Activated CD4-positive, CD25-positive, alpha-beta regulatory T cell treated with anti-CD3 and anti-CD28 coated beads, Interleukin-2, amount 50 U/mL, for 24 hours (primary cell): ENCODE results near the gene PDPR.
"Not testable (repeated sequence)": the region's sequence is repeated elsewhere in the genome, so short reads cannot be mapped to it uniquely, and the experiment has no call there.

Source experiments
- ATAC-seq, 2 donors: fragments of 150-1000 bp; cut with Tn5 transposase; one replicate each; pipeline ENCODE4 v1.10.0; 2021; ENCODE audit warnings: mild to moderate bottlenecking in 1 of 2, moderate library complexity in 1 of 2

Gene PDPR

GRCh38 chr16:70163596-70163995 lies 49.5 kb downstream of the PDPR start:
- no peak for ATAC-seq

GRCh38 chr16:70166688-70167087 lies 52.6 kb downstream of the PDPR start:
- not testable (repeated sequence) for ATAC-seq

- not testable (repeated sequence) for ATAC-seq
These were observed 59.2 kb downstream of the PDPR start, which contains the start of gene CLEC18C for GRCh38 chr16:70173212-70173837. Gene CLEC18C (plus strand): TSS chr16:70173787. CDS start chr16:70174279, 492 bp downstream.

GRCh38 chr16:70173916-70174315 lies 59.8 kb downstream of the PDPR start:
- ATAC-seq = not testable (repeated sequence)

- ATAC-seq = not testable (repeated sequence)
These were observed 60.3 kb downstream of the PDPR start for GRCh38 chr16:70174387-70174932.

GRCh38 chr16:70187858-70188607 lies 73.9 kb downstream of the PDPR start:
- not testable (repeated sequence) for ATAC-seq

GRCh38 chr16:70188608-70188915 lies 74.4 kb downstream of the PDPR start:
- not testable (repeated sequence) for ATAC-seq

- ATAC-seq = peak in 1 of 2 donors; percentile 65
These were observed 76.4 kb downstream of the PDPR start for GRCh38 chr16:70190574-70190973.

GRCh38 chr16:70196683-70197300 lies 82.7 kb downstream of the PDPR start:
- not testable (repeated sequence) for ATAC-seq

GRCh38 chr16:70197611-70198010 lies 83.5 kb downstream of the PDPR start:
- ATAC-seq = not testable (repeated sequence)

GRCh38 chr16:70198230-70198629 lies 84.1 kb downstream of the PDPR start:
- ATAC-seq = not testable (repeated sequence)

- ATAC-seq = not testable (repeated sequence)
These were observed 84.5 kb downstream of the PDPR start for GRCh38 chr16:70198666-70199065.

- not testable (repeated sequence) for ATAC-seq
These were observed 85.0 kb downstream of the PDPR start for GRCh38 chr16:70199170-70199569.

GRCh38 chr16:70200063-70200462 lies 85.9 kb downstream of the PDPR start:
- not testable (repeated sequence) for ATAC-seq

GRCh38 chr16:70203508-70203907 lies 89.4 kb downstream of the PDPR start:
- not testable (repeated sequence) for ATAC-seq

- not testable (repeated sequence) for ATAC-seq
These were observed 89.9 kb downstream of the PDPR start for GRCh38 chr16:70204010-70204409.

GRCh38 chr16:70204668-70205405 lies 90.7 kb downstream of the PDPR start:
- not testable (repeated sequence) for ATAC-seq

- ATAC-seq = not testable (repeated sequence)
These were observed 92.2 kb downstream of the PDPR start for GRCh38 chr16:70206382-70206781.
